Measurements from ENCODE around the gene ZNF331. TPM values are rescaled to one million over a fixed set of nuclear protein-coding genes. Genes with fewer than 3 reads are reported as not detected.

Gene ZNF331
- total RNA-seq, 1 experiment from 2014 or later: 25.0 TPM

- TF ChIP-seq, protein P1, sequence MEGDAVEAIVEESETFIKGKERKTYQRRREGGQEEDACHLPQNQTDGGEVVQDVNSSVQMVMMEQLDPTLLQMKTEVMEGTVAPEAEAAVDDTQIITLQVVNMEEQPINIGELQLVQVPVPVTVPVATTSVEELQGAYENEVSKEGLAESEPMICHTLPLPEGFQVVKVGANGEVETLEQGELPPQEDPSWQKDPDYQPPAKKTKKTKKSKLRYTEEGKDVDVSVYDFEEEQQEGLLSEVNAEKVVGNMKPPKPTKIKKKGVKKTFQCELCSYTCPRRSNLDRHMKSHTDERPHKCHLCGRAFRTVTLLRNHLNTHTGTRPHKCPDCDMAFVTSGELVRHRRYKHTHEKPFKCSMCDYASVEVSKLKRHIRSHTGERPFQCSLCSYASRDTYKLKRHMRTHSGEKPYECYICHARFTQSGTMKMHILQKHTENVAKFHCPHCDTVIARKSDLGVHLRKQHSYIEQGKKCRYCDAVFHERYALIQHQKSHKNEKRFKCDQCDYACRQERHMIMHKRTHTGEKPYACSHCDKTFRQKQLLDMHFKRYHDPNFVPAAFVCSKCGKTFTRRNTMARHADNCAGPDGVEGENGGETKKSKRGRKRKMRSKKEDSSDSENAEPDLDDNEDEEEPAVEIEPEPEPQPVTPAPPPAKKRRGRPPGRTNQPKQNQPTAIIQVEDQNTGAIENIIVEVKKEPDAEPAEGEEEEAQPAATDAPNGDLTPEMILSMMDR (IDR thresholded peaks at IDR 0.05): no peak
- TF ChIP-seq POLR2AphosphoS5 (IDR thresholded peaks at IDR 0.05; ENCODE audit: low read depth, low read length): no peak
- TF ChIP-seq, protein P2, sequence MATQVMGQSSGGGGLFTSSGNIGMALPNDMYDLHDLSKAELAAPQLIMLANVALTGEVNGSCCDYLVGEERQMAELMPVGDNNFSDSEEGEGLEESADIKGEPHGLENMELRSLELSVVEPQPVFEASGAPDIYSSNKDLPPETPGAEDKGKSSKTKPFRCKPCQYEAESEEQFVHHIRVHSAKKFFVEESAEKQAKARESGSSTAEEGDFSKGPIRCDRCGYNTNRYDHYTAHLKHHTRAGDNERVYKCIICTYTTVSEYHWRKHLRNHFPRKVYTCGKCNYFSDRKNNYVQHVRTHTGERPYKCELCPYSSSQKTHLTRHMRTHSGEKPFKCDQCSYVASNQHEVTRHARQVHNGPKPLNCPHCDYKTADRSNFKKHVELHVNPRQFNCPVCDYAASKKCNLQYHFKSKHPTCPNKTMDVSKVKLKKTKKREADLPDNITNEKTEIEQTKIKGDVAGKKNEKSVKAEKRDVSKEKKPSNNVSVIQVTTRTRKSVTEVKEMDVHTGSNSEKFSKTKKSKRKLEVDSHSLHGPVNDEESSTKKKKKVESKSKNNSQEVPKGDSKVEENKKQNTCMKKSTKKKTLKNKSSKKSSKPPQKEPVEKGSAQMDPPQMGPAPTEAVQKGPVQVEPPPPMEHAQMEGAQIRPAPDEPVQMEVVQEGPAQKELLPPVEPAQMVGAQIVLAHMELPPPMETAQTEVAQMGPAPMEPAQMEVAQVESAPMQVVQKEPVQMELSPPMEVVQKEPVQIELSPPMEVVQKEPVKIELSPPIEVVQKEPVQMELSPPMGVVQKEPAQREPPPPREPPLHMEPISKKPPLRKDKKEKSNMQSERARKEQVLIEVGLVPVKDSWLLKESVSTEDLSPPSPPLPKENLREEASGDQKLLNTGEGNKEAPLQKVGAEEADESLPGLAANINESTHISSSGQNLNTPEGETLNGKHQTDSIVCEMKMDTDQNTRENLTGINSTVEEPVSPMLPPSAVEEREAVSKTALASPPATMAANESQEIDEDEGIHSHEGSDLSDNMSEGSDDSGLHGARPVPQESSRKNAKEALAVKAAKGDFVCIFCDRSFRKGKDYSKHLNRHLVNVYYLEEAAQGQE (IDR thresholded peaks at IDR 0.05; ENCODE audit: insufficient read depth in 1 of 2, low read depth in 2 of 2, low read length in 1 of 2): no peak
- no peak for TF ChIP-seq TCF7L2 (IDR thresholded peaks at IDR 0.05; ENCODE audit: low read depth, low read length)
- no peak for TF ChIP-seq SIN3A (IDR thresholded peaks at IDR 0.05; ENCODE audit: borderline replicate concordance, insufficient read depth, low read depth, low read length)
- Histone ChIP-seq H3K4me1 (ENCODE audit: control insufficient read depth, insufficient read depth, low read length) (peaks cover 26% of the 10 kb centered on the region), H3K27ac (ENCODE audit: low read length) (peak overlapping the region; percentile 83), H3K27me3 (ENCODE audit: control insufficient read depth, insufficient read depth, low read length) (no peaks in the 10 kb centered on the region), H3K4me3 (ENCODE audit: low read depth in 2 of 2, low read length in 2 of 2) (peak overlapping the region; percentile 2 to 31; a peak in 2 of 4 replicates), H3K36me3 (ENCODE audit: control insufficient read depth, insufficient read depth, low read length) (0 out of 2 replicates have a peak, but pooled peaks cover 2% of the 10 kb centered on the region), H3K9me3 (ENCODE audit: control insufficient read depth, insufficient read depth, low read depth, low read length) (no peaks in the 10 kb centered on the region)
- DNase-seq (ENCODE audit: low read depth, low spot score) (peak; percentile 79), ATAC-seq (peak; percentile 97)
- in situ Hi-C loops (cut with HindIII; ENCODE audit: low pct_unique_long_range_greater_than_20kb, low sequenced_read_pairs) (no loop called here), intact Hi-C loops (cut with micrococcal nuclease; ENCODE audit: unreplicated experiment) (no loop called here)
- POLR2A ChIA-PET: no interaction called here
- no TSS peak for BruUV-seq (replicated peaks)
- CTCF ChIA-PET: no interaction called here
These were observed 7.5 kb downstream of the ZNF331 start for GRCh38 chr19:53545271-53546065.

DNA sequence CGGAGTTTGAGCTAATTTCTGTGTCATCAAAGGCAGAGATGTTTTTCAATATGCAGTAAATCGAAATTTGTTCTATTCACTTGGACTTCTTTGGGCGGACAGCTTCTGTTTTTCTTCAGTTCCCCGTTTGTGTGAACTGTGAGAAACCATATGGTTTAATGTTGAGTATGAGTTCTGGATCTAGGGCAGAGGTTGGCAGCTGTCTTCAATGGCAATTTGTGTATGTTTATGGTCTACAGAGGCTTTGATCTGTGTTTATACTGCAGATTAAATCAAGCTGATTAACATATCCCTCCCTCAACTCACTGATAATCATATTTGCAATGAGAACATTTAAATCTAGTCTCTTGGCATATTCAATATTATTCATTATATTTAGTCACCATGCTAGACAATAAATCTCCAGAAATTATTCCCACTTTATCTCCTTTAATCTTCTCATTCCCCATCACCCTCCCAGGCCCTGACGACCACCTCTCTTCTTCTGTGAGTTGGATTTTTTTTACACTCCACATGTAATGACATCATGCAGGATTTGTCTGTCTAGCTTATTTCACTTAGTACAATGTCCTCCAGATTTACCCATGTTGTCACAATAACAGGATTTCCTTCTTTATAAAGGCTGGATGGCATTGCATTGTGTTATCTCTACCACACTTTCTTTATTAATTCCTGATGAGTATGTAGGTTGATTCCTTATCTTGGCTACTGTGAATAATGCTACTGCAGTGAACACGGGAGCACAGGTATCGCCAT, 9.0 kb downstream of the ZNF331 start:
- Histone ChIP-seq H3K27me3 (ENCODE audit: control insufficient read depth, insufficient read depth, low read length) (no peaks in the 10 kb centered on the region), H3K36me3 (ENCODE audit: control insufficient read depth, insufficient read depth, low read length) (0 out of 2 replicates have a peak, but pooled peaks cover 2% of the 10 kb centered on the region), H3K9me3 (ENCODE audit: control insufficient read depth, insufficient read depth, low read depth, low read length) (no peaks in the 10 kb centered on the region), H3K27ac (ENCODE audit: low read length) (no peak overlapping the region), H3K4me1 (ENCODE audit: control insufficient read depth, insufficient read depth, low read length) (peaks cover 26% of the 10 kb centered on the region), H3K4me3 (ENCODE audit: low read depth in 2 of 2, low read length in 2 of 2) (no peak overlapping the region)
- TSS peak; percentile 36 for BruUV-seq (replicated peaks)
- POLR2A ChIA-PET: interaction anchor here (0.6 kb wide), 1 partner anchor 54 kb away, joined by 5 read pairs; no protein-coding TSS in a partner anchor
- TF ChIP-seq TCF7L2 (IDR thresholded peaks at IDR 0.05; ENCODE audit: low read depth, low read length): 0 out of 2 replicates have a peak, but pooled peaks have one; percentile 39
- TF ChIP-seq, protein P2 (IDR thresholded peaks at IDR 0.05; ENCODE audit: insufficient read depth in 1 of 2, low read depth in 2 of 2, low read length in 1 of 2): no peak
- DNase-seq (ENCODE audit: low read depth, low spot score): no peak
- CTCF ChIA-PET: no interaction called here
- in situ Hi-C loops (cut with HindIII; ENCODE audit: low pct_unique_long_range_greater_than_20kb, low sequenced_read_pairs) (no loop called here), intact Hi-C loops (cut with micrococcal nuclease; ENCODE audit: unreplicated experiment) (no loop called here)
- no peak for ATAC-seq

All from Panc1 (cell line).